ENCODE data around the gene NFKBIE. TPM values are rescaled to one million over a fixed set of nuclear protein-coding genes. Genes with fewer than 3 reads are reported as not detected.

NFKBIE gene
- polyA plus RNA-seq, 1 donor: 4.6 TPM

DNA sequence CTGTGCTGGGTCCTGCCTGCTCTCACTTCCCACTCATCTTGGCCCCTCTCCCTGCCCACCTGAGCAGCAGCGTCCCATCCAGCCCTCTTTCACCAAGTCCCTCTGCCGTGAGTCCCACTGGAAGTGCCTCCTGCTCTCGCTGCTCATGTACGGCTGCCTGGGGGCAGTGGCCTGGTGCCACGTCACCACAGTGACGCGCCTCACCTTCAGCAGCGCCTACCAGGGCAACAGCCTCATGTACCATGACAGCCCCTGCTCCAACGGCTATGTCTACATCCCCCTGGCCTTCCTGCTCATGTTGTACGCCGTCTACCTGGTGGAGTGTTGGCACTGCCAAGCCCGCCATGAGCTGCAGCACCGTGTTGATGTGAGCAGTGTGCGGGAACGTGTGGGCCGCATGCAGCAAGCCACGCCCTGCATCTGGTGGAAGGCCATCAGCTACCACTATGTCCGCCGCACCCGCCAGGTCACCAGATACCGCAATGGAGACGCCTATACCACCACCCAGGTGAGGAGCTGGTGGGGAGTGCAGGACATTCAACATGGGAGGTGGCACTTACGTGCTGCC is 7.7 kb upstream of the NFKBIE start:
- DNase-seq (ENCODE audit: low read depth): no peak

DNA sequence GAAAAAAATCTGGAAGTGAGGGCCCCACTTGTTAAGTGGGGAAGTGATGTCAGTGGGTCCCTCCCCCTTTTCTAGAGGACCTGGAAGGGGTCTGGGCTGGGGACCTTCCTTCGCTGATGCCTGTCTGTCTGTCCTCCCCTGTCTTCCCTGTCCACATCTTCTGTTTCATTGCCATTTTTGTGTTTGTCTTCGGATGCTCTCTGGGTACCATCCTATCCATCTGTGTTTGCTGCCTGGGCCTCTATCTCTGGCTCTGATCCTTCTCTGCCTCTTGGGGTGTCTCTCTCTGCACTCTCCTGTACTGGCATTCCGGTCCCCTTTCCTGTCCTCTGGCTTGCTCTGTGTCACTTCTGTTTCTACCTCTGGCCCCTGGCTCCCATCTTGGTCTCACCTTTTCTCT is 7.2 kb upstream of the NFKBIE start:
- no peak for DNase-seq (ENCODE audit: low read depth)

DNA sequence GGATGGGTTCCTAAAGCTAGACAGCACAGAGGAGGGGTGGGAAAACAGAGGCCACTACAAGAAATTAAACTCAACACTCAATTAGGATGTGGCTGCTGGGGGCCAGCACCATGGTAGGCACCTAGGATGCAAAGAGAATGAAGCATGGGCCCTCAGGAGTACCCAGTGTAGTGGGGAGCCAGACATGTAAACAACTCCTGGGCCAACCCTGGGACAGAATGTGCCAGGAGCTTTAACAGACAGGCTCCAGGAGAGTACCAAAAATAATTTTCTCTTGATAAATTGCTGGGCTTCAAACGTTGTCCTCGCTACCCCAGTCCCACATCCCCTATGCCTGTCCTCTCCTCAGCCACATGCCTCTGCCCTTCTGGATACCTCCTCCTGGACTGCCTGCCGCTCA is 6.6 kb upstream of the NFKBIE start:
- no peak for DNase-seq (ENCODE audit: low read depth)

DNA sequence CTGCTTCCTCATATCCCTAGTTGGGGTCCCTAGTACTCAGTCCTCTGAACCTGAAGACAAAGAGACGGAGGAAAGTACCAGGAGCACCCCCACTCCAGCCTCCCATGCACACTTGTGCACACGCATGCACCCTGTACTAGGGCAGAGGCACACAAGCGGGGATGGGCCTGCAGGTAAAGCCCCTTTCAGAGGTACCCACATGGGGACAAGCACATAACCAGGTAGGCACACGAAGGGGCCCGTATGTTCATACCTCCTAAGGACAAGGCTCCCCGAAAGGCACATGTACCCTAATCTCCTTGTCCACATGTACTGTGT is 6.0 kb upstream of the NFKBIE start:
- no peak for DNase-seq (ENCODE audit: low read depth)

DNA sequence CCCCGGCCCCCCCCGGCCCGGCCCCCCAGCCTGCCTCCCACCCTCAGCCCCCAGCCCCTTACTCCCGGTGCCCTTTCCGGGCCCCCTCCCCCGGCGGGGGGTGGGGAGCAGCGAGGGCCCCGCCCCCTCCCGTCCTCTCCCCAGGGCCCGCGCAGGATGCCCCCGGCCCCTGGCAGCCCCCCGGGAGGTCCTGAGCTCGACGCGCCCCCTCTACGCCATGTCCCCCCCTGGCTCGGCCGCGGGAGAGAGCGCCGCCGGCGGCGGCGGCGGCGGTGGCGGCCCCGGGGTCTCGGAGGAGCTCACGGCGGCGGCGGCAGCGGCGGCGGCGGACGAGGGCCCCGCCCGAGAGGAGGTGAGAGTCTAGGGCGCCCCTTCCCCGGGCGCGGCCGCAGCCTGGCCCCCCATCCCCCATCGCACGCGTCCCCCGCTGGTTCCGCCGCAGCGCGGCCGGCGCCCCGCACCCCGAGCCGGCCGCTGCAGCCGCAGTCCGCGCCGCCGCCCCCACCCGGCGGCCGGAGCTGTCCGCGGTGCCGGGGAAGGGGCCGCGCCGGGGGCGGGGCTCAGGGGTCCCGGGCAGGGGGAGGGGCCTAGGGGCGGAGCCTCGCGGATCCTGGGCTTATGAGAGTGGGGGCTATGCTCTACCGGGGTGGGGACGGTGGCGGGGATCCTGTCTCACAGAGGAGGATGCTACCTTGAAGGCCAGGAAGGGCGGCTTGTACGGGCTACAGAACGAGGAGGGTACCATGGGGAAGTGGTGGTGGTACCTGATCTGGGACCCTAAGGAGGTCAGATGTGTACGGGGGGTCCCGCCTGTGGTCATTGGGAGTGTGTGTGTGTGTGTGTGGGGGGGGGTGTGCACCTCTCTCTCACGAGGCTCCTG is 5.4 kb upstream of the NFKBIE start:
- DNase-seq (ENCODE audit: low read depth): no peak

DNA sequence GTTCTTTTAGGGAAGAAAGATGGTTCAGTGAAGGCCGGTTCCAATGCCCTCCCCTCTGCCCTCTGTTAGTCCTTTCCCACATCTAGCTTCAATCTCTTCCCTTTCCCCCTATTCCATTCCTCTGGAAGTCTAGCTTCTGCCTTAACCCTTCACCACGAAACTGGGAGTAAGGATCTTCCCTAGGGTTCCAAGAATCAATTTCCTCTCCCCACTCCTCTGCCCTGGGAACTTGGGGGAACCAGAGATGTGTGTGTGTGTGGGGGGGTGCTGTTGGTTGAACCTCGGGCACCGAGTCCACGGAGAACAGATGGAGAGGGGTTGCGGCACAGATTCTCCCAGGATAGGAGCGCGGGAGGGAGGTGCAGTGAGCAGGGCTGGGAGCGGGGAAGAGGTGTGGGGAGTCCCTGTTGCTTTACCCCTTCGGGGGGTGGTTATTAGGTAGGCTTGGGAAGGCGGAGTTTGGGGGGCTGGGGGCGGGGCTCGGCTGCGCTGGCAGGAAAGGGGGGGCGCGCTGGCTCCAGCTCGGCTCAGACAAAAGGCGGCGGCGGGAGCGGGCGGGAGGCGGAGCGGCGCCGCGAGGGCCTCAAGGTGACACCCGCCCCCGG is 4.7 kb upstream of the NFKBIE start, which contains the start of gene TMEM151B:
Gene TMEM151B (plus strand): TSS at position 530 of the 605 bp plus-strand sequence. CDS start 293 bp downstream, outside the sequence.
- DNase-seq (ENCODE audit: low read depth): no peak

DNA sequence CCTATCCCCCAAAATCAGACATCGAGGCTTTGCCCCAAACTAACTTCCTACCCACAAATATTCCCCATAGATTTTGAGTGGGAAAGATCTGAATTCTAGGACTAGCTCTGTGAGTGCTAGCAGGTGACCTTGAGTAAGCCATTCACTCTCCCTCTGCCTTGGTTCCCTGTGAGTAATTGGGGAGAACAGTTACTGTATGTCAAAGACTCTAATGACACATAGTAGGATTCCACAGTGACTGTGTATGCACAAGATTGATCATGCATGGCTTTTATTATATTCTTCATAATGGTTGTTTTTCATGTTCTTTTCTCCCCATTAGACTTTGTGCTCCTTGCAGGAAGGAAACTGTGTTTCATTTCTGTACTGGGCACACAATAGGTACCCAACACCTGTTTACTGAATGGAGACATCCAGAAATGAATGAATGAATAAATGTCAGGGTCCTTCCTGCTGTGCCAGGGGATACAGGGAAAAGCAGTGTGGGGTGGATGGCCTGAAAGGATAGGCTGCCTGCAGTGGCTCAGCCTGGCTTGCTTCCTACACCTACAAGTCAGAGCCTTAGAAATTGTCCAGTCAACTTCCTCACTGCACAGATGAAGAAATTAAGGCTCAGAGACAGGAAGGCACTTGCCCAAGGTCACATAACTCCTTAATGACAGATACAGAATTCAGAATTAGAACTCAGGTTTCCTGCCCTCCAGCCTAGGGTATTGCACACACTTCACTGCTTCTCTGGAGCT is 4.0 kb upstream of the NFKBIE start:
- no peak for DNase-seq (ENCODE audit: low read depth)

DNA sequence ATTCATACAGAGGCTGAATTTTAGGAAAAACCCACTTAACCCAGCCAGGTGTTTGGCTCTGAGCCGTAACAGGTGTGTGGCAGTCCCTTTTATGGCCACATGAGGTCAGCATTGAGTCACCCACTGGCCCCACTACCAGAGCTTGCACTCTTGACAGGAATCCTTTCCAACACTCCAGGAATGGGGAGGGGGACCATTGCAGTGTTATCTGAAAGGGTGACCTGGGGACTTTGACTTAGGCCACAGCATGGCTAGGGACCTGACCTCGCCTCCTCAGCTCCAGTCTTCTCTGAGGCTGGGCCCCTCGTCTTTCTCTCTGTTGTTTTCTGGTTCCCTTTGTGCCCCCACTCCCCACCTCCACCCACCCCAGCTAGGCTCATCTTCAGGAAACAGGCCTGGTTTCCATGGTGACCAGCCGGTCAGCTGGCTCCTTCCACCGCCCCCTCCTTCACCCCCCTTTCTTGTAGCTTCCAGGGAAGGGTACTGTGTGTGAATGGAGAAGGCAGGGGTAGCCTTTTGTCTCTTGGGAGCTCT is 2.8 kb upstream of the NFKBIE start:
- no peak for DNase-seq (ENCODE audit: low read depth)

DNA sequence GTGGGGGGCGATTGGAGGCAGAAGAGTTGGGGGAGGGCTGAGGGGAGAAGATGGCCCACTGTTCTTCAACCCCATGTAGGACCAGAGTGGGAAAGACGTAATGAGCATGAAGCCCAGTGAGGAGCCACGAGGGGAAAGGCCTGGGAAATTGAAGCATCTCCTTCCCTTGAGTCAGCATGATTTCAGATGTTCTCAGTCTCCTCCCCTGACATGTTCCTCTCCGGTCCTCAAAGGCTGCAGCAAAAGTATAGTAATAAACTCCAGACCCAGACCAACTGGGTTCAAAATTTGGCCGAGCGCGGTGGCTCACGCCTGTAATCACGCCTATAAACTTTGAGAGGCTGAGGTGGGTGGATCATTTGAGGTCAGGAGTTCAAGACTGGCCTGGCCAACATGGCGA is 1.9 kb upstream of the NFKBIE start:
- no peak for DNase-seq (ENCODE audit: low read depth)

DNA sequence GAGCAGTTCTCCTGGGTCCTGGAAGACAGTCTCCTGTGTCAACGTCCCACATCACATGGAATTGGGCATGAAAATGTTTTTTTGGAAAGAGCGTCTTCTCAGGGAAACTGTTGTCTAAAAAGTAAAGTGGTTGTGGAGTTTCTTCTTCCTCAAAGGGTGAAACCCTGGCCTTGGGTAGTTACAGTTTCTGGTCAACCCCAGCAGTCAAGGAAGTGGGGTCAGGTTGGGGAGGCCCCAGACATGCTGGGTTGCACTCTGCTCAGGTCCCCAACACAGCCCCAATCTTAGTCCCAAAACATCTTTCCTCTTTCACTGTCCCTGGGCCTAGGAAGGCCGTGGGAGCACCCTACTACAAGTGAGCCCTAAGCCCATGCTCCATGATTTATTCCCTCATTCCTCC is 996 bp upstream of the NFKBIE start:
- DNase-seq (ENCODE audit: low read depth): no peak

DNA sequence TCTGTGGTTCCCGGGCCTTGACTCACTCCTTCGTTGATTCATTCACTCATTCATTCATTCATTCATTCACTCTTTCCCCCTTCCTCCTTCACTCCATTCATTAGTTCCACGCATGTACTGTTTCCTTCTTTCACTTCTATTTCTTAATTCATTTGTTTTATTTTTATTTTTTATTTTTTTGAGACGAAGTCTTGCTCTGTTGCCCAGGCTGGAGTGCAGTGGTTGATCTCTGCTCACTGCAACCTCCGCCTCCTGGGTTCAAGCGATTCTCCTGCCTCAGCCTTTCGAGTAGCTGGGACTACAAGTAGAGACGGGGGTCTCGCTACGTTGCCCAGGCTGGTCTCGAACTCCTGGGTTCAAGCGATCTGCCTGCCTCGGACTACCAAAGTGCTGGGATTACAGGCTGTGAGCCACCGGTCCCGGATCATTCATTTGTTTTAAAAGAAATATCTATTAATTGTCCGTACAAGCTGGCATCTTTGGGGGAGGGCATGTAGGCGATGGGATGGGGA is 427 bp upstream of the NFKBIE start:
- DNase-seq (ENCODE audit: low read depth): no peak

DNA sequence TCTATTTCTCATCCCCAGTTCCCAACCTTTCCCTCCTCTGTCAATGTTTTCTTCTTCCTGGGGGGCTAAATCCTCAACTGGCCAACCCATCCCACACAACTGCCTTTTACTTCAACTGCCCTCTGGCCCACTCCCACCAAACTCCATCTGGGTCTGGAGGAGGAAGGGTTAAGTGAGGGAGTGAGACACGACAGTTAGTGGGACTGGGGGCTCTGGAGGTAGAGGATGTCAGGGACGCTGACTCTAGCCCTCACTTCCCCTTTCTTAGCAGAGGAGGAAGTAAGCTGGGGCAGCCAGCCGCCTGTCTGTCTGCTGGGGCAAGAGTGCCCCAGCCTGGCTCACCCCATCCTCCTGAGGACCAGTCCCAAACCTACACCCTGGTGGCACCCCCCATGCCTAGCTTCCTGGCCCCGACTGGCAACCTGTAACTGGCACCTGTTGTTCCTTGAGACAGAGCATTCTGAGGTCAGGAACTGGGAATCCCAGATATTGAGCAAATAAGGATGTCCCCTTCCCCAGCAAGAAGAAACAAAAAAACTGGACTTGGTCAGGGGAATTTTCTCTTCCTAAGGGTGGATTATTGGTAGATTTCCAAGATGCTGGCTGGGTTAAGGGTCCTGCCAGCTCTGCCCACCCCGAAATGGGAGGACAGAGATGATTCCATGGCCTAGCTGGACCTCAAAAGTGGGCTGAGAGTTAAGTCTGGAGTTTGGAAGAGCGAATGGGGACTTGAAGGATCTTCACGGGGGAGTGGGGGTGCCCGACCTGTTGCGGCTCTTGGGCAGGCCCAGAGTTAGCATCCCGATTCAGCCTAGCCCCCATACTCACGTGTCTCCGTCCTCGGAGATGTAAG is 971 bp downstream of the NFKBIE start:
- no peak for DNase-seq (ENCODE audit: low read depth)

DNA sequence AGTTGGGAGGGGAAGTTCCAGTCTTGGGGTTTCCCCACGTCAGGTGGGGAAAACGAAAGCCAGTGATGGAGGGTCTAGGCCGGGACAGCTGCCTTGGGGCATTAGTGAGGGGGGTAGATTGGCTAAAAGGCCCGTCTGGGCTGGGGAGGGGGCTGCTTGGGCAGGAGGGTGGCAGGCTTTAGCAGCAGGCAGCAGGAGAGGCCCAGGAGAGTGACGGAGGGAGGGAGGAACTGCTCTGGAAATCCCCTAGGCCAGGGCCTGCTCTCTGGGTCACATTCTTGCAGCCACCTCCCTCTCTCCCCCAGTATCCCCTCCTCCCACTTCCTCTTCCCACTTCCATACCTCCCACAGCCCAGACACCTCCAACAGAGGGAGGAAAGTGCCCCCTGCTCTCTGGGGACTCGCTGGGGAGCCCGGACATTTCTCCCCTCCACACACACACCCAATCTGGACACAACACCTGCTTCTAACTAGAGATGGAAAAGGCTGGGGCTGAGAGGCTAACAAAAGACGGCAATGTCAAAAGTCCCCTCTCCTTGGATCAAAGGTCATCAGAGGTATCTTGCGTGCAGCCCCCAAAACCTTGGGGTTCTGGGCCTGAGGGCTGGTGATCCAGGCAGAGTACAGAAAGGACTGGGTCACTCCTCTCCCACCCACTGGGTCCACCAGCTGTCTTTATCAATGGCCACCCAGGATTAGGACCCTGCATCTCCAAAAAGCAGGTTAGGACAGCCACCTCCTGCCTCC is 1.8 kb downstream of the NFKBIE start:
- no peak for DNase-seq (ENCODE audit: low read depth)

DNA sequence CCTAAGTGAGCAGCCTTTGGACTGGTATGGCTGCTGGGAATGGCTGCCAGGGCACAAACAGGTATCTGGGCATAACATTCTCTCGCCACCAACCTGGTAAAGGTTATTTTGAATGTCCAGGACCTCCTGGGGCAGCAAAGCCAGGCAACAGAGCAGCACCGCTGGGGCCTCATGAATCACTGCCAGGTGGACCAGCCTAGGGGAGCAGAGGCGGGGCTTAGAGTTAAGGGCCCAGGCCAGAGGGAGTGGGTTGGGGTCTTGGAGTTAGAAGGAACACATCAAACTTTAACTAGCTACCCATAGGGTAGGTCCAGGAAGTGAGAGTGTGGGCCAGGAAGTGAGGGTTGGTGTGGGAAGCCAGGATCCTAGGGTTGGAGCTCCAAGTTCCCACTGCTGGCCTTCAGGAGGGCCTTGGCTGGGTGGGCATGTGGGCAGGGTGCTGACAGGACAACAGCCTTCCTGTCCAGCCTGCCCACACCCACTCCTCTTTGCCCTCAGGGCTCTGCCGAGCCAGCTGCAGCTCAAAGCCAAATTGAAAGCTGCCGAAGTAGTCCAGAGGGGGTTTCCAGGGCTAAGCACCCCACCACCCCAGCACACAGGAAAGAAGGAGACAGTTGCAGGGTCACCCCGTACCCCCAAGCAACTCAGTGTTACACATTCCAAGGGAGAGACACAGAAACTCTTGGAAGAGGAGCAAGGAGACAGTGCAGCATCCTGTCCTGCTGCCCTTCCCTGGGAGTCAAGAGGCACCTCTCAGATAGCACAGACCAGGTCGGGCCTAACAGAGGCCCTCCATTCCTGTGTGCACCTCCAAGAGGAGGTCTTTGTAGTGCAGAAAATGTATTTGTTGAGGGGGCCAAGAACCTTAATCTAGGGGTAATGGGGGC is 2.6 kb downstream of the NFKBIE start:
- DNase-seq (ENCODE audit: low read depth): no peak

DNA sequence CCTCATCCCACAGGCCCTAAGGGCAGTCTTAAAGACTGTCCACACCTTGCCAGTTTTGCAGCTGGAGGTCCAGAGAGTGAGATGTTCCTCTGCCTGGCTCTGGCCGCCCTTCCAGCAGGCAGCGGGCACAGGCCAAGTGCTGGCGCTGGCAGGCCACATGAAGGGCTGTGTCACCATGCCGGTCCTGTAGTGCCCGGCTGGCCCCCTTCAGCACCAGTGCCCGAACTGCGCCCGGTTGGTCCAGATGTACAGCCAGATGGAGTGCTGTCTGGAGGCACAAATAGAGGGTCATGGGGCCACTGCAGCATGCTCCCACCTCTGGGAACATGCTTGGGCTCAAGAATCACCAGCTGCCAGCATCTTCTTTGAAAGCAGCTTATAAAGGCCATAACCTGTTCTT is 3.8 kb downstream of the NFKBIE start:
- no peak for DNase-seq (ENCODE audit: low read depth)

DNA sequence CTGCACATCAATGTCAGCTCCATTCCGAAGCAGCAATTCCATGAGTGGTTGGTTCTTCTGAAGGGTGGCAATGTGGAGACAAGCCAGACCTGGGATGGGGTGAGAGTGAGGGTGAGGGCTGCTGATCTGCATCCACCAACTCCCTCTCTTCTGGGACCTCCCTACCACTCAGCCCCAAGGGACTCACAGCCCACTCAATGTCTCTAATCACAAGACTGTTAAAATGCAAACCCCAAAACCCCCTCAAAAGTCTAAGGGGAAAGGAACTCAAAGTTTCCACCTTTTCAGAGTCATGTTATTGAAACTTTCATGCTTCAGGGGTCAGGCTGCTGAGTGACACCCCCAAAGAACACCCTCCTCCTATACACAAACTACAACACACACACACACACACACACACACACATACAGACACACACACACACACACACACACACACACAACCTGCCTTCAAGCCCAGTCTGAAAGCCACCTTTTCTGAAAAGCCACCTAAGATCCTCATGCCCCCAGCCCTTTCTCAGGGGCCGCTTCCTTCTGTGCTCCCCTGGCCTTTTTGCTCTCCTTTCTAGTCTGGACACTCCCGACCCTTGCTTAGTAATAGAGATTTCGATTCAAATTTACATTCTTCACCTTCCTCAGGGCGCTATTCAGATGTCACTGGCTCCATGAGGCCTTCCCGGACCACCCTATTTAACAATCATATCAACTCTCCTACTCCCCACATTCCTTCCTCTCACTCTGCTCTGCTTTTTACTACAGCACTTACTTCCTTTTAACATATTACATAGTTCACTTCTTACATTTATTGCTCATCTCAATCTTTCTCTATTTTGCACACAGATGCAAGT is 4.7 kb downstream of the NFKBIE start:
- DNase-seq (ENCODE audit: low read depth): no peak

DNA sequence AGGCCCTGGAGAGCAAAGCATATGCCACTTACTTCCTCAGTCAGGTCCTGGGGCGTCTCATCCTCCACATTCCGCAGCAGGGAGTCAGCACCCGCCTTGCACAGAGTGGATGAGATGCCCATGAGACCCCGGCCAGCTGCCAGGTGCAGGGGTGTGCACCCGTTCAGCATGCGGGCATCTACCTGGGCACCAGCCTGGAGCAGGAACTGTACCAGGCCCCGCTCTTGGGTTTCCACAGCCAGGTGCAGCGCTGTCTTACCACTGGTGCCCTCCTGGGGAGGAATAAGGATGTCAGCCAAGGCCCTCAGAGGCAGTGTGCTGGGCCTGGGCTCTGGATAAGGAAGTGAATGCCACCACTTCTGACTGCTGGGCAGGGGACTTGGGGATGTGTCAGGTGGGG is 5.3 kb downstream of the NFKBIE start:
- no peak for DNase-seq (ENCODE audit: low read depth)

DNA sequence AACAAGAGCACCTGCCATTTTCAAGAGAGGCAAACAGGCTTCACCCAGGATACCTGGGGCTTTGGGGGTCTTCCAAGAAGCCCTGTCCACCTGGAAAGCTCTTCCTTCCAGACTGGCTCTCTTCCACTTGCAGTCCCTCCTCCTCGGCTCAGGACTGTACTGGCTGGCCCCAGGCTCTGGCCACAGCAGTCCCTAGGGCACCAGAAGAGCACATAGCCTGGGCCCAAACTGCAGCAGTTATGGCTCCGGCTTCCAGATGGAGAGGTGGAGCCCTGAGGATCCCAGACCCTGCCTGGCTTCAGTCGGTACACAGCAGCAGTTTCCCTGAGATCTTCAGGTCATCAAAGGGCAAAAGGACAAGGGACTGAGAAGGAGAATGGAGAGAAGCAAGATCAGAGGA is 6.4 kb downstream of the NFKBIE start:
- no peak for DNase-seq (ENCODE audit: low read depth)

Measured in forelimb muscle (tissue), 1 donor.